Measurements from ENCODE around the gene KLHL12.

- TF ChIP-seq CTCF (IDR thresholded peaks at IDR 0.05; ENCODE audit: extremely low read depth in 1 of 2, insufficient read depth in 1 of 2, low read depth in 1 of 2, low read length in 2 of 2): no peak
- no peak for TF ChIP-seq EZH2 (IDR thresholded peaks at IDR 0.05; ENCODE audit: borderline replicate concordance, low read depth, low read length, severe bottlenecking)
Measured at GRCh38 chr1:202923533-202923932, 3.5 kb downstream of the KLHL12 start.

All from endothelial cell of umbilical vein (primary cell).